HEK293 (cell line): ENCODE results near the gene CELSR1.

Source experiments
- CTCF ChIA-PET: fragments of 350-600 bp; formaldehyde crosslinking; extraction: SDS; loops from one replicate; lab custom pipeline; 2021; ENCODE audit warnings: antibody characterized with exemption; lab: Yijun Ruan, JAX
- POLR2A ChIA-PET: fragments of 300-600 bp; formaldehyde crosslinking; extraction: SDS; loops from one replicate; lab custom pipeline; 2020; ENCODE audit warnings: antibody characterized with exemption, inconsistent platforms; lab: Yijun Ruan, JAX
- H3K27ac ChIP-seq: fragments of 200-500 bp; sonication (Bioruptor generic); 2 replicates; pipeline ENCODE4 v1.5.1; 2014; ENCODE audit warnings: low read depth, low read length, control low read depth, inconsistent platforms; ENCODE audit errors: extremely low read depth
- H3K36me3 ChIP-seq, 2 experiments: fragments of 200-500 bp in 1 of 2; sonication (Bioruptor generic) in 1 of 2; 1 replicate in 1 of 2; 2 replicates in 1 of 2; pipeline ENCODE4 v1.5.1; 2014 to 2017; ENCODE audit warnings: inconsistent platforms in 2 of 2, low read length in 2 of 2; ENCODE audit not compliant: control insufficient read depth in 2 of 2, insufficient read depth in 1 of 2
- H3K4me1 ChIP-seq: fragments of 200-500 bp; sonication (Bioruptor generic); 2 replicates; pipeline ENCODE4 v1.5.1; 2014; ENCODE audit warnings: mild to moderate bottlenecking, low read length, inconsistent platforms; ENCODE audit not compliant: control insufficient read depth, insufficient read depth
- H3K4me3 ChIP-seq: 2 replicates; pipeline ENCODE4 v1.5.1; 2011; ENCODE audit warnings: low read depth, mild to moderate bottlenecking, control low read depth, low read length, moderate library complexity
- H3K9me3 ChIP-seq: fragments of 200-500 bp; sonication (Bioruptor generic); 2 replicates; pipeline ENCODE4 v1.5.1; 2014; ENCODE audit warnings: low read depth, low read length, inconsistent platforms; ENCODE audit not compliant: control insufficient read depth, insufficient read depth
- CTCF ChIP-seq: fragments of 450-650 bp; formaldehyde crosslinking; IDR thresholded peaks from 2 replicates; pipeline ENCODE4 v1.5.1; 2016; ENCODE audit warnings: missing biosample characterization, missing genetic modification characterization
- FEZF1 ChIP-seq: fragments of 450-650 bp; formaldehyde crosslinking; IDR thresholded peaks from 2 replicates; pipeline ENCODE4 v1.5.1; 2016; ENCODE audit warnings: missing biosample characterization, missing genetic modification characterization
- HOXD13 ChIP-seq: sonication (generic); formaldehyde crosslinking; IDR thresholded peaks from 2 replicates; pipeline ENCODE4 v1.8.0; 2022; ENCODE audit warnings: missing genetic modification reagents, borderline replicate concordance
- KLF10 ChIP-seq: fragments of 450-650 bp; IDR thresholded peaks from 2 replicates; pipeline ENCODE4 v1.5.1; 2018; ENCODE audit warnings: missing biosample characterization, mild to moderate bottlenecking, missing genetic modification characterization
- KLF9 ChIP-seq: fragments of 450-650 bp; formaldehyde crosslinking; IDR thresholded peaks from 2 replicates; pipeline ENCODE4 v1.5.1; 2016; ENCODE audit warnings: missing biosample characterization, missing genetic modification characterization, low read depth
- MYNN ChIP-seq: fragments of 450-650 bp; formaldehyde crosslinking; IDR thresholded peaks from 2 replicates; pipeline ENCODE4 v1.5.1; 2016; ENCODE audit warnings: missing biosample characterization, missing genetic modification characterization, borderline replicate concordance
- SALL2 ChIP-seq: fragments of 450-650 bp; formaldehyde crosslinking; IDR thresholded peaks from 2 replicates; pipeline ENCODE4 v1.5.0; 2017; ENCODE audit warnings: missing biosample characterization, mild to moderate bottlenecking, missing genetic modification characterization, borderline replicate concordance
- ZEB2 ChIP-seq: fragments of 450-650 bp; formaldehyde crosslinking; IDR thresholded peaks from 2 replicates; pipeline ENCODE4 v1.5.1; 2016; ENCODE audit warnings: missing biosample characterization, missing genetic modification characterization
- ZFP3 ChIP-seq: fragments of 450-650 bp; formaldehyde crosslinking; IDR thresholded peaks from 2 replicates; pipeline ENCODE4 v1.5.1; 2016; ENCODE audit warnings: low read depth, missing biosample characterization, missing genetic modification characterization
- ZNF146 ChIP-seq: fragments of 450-650 bp; formaldehyde crosslinking; IDR thresholded peaks from 2 replicates; pipeline ENCODE4 v1.5.1; 2016; ENCODE audit warnings: missing biosample characterization, missing genetic modification characterization
- ZNF175 ChIP-seq: fragments of 450-650 bp; formaldehyde crosslinking; IDR thresholded peaks from 2 replicates; pipeline ENCODE4 v1.5.1; 2016; ENCODE audit warnings: missing biosample characterization, missing genetic modification characterization
- ZNF292 ChIP-seq: fragments of 450-650 bp; formaldehyde crosslinking; IDR thresholded peaks from 2 replicates; pipeline ENCODE4 v1.5.1; 2016; ENCODE audit warnings: low read depth, missing biosample characterization, missing genetic modification characterization, borderline replicate concordance
- ZNF302 ChIP-seq: fragments of 450-650 bp; formaldehyde crosslinking; IDR thresholded peaks from 2 replicates; pipeline ENCODE4 v1.5.1; 2016; ENCODE audit warnings: missing biosample characterization, missing genetic modification characterization, low read depth
- ZNF48 ChIP-seq: fragments of 450-650 bp; formaldehyde crosslinking; IDR thresholded peaks from 2 replicates; pipeline ENCODE4 v1.5.1; 2016; ENCODE audit warnings: missing biosample characterization, missing genetic modification characterization
- ZNF510 ChIP-seq: fragments of 450-650 bp; formaldehyde crosslinking; IDR thresholded peaks from 2 replicates; pipeline ENCODE4 v1.5.1; 2018; ENCODE audit warnings: mild to moderate bottlenecking, missing genetic modification characterization, missing biosample characterization; ENCODE audit not compliant: insufficient replicate concordance
- ZNF529 ChIP-seq: fragments of 450-650 bp; formaldehyde crosslinking; IDR thresholded peaks from 2 replicates; pipeline ENCODE4 v1.5.1; 2017; ENCODE audit warnings: missing genetic modification characterization, missing biosample characterization; ENCODE audit not compliant: insufficient replicate concordance
- ZNF548 ChIP-seq: fragments of 450-650 bp; formaldehyde crosslinking; IDR thresholded peaks from 2 replicates; pipeline ENCODE4 v1.5.1; 2016; ENCODE audit warnings: missing biosample characterization, missing genetic modification characterization
- ZNF621 ChIP-seq: fragments of 450-650 bp; formaldehyde crosslinking; IDR thresholded peaks from 2 replicates; pipeline ENCODE4 v1.5.1; 2017; ENCODE audit warnings: missing biosample characterization, missing genetic modification characterization
- ZNF629 ChIP-seq: fragments of 450-650 bp; formaldehyde crosslinking; IDR thresholded peaks from 2 replicates; pipeline ENCODE4 v1.5.1; 2017; ENCODE audit warnings: missing biosample characterization, missing genetic modification characterization
- ZNF677 ChIP-seq: fragments of 450-650 bp; IDR thresholded peaks from 2 replicates; pipeline ENCODE4 v1.5.0; 2018; ENCODE audit warnings: missing biosample characterization, mild to moderate bottlenecking, missing genetic modification characterization, moderate library complexity
- ZNF747 ChIP-seq: fragments of 450-650 bp; formaldehyde crosslinking; IDR thresholded peaks from 2 replicates; pipeline ENCODE4 v1.5.1; 2016; ENCODE audit warnings: missing biosample characterization, missing genetic modification characterization
- TF ChIP-seq, protein P1 (sequence below): fragments of 450-650 bp; formaldehyde crosslinking; IDR thresholded peaks from 2 replicates; pipeline ENCODE4 v1.5.1; 2016; ENCODE audit warnings: missing biosample characterization, missing genetic modification characterization
- TF ChIP-seq, protein P2 (sequence below): fragments of 450-650 bp; formaldehyde crosslinking; IDR thresholded peaks from 2 replicates; pipeline ENCODE4 v1.5.1; 2016; ENCODE audit warnings: missing biosample characterization, missing genetic modification characterization
- TF ChIP-seq, protein P3 (sequence below): fragments of 450-650 bp; formaldehyde crosslinking; conservative IDR thresholded peaks from 2 replicates; pipeline ENCODE4 v1.5.1; 2016; ENCODE audit warnings: low read depth, missing biosample characterization, missing genetic modification characterization

CELSR1 gene

DNA sequence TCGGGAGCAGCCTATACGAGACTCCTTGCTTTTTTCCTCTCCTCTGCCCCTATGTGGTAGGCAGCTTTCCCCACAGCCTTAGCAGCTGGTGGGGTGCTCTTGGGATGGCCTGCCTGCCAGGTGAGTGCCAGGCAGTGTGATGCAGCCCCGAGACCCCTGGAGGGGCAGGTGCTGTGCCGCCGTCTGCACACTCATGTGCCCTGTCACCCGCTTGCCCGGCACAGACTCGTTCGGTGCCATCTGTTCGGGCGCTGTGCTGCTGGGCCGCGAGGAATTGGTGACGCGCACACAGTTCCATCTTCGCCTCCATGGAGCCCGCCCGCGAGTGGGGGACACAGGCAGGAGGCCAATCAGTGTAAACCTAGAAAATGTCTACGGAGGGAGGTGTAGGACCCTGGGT, 186.8 kb downstream of the CELSR1 start (continued):
- TF ChIP-seq ZNF677 (tag by site-specific recombination) (no peak), ZEB2 (tag by site-specific recombination) (no peak), ZFP3 (tag by site-specific recombination) (no peak), MYNN (no peak), HOXD13 (CRISPR knock-in tag) (no peak), KLF9 (tag by site-specific recombination) (no peak)

GRCh38 chr22:46350121-46350520, 187.3 kb downstream of the CELSR1 start:
- Histone ChIP-seq H3K4me1 (peaks cover 6% of the 10 kb centered on the region; the same call in 1 of the 2 replicates), H3K27ac (no peak overlapping the region), H3K9me3 (no peaks in the 10 kb centered on the region), H3K4me3 (no peak overlapping the region), H3K36me3 (peaks cover 43 to 99% of the 10 kb centered on the region in 2 experiments)
- POLR2A ChIA-PET: interaction anchor here (1.0 kb wide), 1 partner anchor 14 kb away, joined by 3 read pairs; the partner anchor contains the start of gene TRMU
- CTCF ChIA-PET: interaction anchor here (0.6 to 1.7 kb wide), 4 partner anchors 18 to 356 kb away, joined by 3 read pairs; no protein-coding TSS in a partner anchor
- TF ChIP-seq SALL2 (tag by site-specific recombination) (no peak), ZNF747 (tag by site-specific recombination) (no peak), ZNF629 (tag by site-specific recombination) (no peak), ZNF292 (tag by site-specific recombination) (no peak), CTCF (tag by site-specific recombination) (no peak), ZNF510 (tag by site-specific recombination) (no peak), ZNF175 (tag by site-specific recombination) (no peak)
- TF ChIP-seq, protein P1, sequence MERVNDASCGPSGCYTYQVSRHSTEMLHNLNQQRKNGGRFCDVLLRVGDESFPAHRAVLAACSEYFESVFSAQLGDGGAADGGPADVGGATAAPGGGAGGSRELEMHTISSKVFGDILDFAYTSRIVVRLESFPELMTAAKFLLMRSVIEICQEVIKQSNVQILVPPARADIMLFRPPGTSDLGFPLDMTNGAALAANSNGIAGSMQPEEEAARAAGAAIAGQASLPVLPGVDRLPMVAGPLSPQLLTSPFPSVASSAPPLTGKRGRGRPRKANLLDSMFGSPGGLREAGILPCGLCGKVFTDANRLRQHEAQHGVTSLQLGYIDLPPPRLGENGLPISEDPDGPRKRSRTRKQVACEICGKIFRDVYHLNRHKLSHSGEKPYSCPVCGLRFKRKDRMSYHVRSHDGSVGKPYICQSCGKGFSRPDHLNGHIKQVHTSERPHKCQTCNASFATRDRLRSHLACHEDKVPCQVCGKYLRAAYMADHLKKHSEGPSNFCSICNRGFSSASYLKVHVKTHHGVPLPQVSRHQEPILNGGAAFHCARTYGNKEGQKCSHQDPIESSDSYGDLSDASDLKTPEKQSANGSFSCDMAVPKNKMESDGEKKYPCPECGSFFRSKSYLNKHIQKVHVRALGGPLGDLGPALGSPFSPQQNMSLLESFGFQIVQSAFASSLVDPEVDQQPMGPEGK (tag by site-specific recombination): no peak

DNA sequence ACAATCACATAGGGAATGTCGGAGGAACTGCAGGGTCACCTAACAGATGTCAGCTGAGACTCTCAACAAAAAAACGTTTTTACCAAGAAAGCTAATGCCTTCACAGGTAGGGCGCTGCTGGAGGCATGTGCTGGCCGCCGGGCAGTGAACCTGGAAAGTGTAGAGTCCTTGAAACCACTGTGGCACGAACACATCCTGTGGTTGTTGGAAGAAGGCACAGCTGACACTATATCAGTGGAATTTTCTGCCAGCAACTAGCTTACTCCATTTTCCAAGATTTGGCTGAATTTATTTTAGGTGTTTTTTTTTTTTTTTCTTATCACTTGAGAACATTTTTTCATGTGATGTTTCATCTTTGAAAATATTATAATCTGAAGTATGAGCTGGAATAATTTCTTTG, 187.7 kb downstream of the CELSR1 start:
- H3K36me3 ChIP-seq: peaks cover 48 to 99% of the 10 kb centered on the region in 2 experiments
- POLR2A ChIA-PET: interaction anchor here (1.0 kb wide), 1 partner anchor 14 kb away, joined by 3 read pairs; the partner anchor contains the start of gene TRMU
- H3K4me1 ChIP-seq: peaks cover 6% of the 10 kb centered on the region; the same call in 1 of the 2 replicates
- no peak overlapping the region for H3K27ac ChIP-seq
- CTCF ChIA-PET: interaction anchor here (0.6 to 1.7 kb wide), 4 partner anchors 18 to 355 kb away, joined by 3 read pairs; no protein-coding TSS in a partner anchor
- H3K4me3 ChIP-seq: no peak overlapping the region
- H3K9me3 ChIP-seq: no peaks in the 10 kb centered on the region
- TF ChIP-seq, protein P2, sequence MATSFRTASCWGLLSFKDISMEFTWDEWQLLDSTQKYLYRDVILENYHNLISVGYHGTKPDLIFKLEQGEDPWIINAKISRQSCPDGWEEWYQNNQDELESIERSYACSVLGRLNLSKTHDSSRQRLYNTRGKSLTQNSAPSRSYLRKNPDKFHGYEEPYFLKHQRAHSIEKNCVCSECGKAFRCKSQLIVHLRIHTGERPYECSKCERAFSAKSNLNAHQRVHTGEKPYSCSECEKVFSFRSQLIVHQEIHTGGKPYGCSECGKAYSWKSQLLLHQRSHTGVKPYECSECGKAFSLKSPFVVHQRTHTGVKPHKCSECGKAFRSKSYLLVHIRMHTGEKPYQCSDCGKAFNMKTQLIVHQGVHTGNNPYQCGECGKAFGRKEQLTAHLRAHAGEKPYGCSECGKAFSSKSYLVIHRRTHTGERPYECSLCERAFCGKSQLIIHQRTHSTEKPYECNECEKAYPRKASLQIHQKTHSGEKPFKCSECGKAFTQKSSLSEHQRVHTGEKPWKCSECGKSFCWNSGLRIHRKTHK (tag by site-specific recombination): no peak
- TF ChIP-seq ZNF302 (tag by site-specific recombination) (no peak), ZNF548 (no peak), ZNF146 (no peak), FEZF1 (tag by site-specific recombination) (no peak), ZNF529 (no peak), KLF10 (tag by site-specific recombination) (no peak), ZNF48 (tag by site-specific recombination) (no peak), ZNF621 (no peak)
- TF ChIP-seq, protein P3, sequence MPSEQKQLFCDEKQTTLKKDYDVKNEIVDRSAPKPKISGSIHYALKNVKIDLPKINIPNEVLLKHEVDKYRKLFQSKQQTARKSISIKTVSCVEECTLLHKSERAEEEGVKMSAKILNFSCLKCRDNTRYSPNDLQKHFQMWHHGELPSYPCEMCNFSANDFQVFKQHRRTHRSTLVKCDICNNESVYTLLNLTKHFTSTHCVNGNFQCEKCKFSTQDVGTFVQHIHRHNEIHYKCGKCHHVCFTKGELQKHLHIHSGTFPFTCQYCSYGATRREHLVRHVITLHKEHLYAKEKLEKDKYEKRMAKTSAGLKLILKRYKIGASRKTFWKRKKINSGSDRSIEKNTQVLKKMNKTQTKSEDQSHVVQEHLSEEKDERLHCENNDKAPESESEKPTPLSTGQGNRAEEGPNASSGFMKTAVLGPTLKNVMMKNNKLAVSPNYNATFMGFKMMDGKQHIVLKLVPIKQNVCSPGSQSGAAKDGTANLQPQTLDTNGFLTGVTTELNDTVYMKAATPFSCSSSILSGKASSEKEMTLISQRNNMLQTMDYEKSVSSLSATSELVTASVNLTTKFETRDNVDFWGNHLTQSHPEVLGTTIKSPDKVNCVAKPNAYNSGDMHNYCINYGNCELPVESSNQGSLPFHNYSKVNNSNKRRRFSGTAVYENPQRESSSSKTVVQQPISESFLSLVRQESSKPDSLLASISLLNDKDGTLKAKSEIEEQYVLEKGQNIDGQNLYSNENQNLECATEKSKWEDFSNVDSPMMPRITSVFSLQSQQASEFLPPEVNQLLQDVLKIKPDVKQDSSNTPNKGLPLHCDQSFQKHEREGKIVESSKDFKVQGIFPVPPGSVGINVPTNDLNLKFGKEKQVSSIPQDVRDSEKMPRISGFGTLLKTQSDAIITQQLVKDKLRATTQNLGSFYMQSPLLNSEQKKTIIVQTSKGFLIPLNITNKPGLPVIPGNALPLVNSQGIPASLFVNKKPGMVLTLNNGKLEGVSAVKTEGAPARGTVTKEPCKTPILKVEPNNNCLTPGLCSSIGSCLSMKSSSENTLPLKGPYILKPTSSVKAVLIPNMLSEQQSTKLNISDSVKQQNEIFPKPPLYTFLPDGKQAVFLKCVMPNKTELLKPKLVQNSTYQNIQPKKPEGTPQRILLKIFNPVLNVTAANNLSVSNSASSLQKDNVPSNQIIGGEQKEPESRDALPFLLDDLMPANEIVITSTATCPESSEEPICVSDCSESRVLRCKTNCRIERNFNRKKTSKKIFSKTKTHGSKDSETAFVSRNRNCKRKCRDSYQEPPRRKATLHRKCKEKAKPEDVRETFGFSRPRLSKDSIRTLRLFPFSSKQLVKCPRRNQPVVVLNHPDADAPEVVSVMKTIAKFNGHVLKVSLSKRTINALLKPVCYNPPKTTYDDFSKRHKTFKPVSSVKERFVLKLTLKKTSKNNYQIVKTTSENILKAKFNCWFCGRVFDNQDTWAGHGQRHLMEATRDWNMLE (tag by site-specific recombination): no peak
